Stimulated activated naive CD4-positive, alpha-beta T cell (primary cell): ENCODE results near the gene SLC26A2.
"Not testable (repeated sequence)": the region's sequence is repeated elsewhere in the genome, so short reads cannot be mapped to it uniquely, and the experiment has no call there.

Experiments
- DNase-seq, 6 experiments: peaks; one replicate each; lab custom pipeline; 2025; lab: John Stamatoyannopoulos, UW

SLC26A2 gene

GRCh38 chr5:149937610-149938009, 22.9 kb upstream of the SLC26A2 start:
- no peak for DNase-seq

GRCh38 chr5:149938279-149938678, 22.3 kb upstream of the SLC26A2 start:
- DNase-seq: no peak

- no peak for DNase-seq
Measured at GRCh38 chr5:149938791-149939358, 21.7 kb upstream of the SLC26A2 start.

- no peak for DNase-seq
Measured at GRCh38 chr5:149939546-149939945, 21.0 kb upstream of the SLC26A2 start.

GRCh38 chr5:149940077-149940574, 20.4 kb upstream of the SLC26A2 start:
- no peak for DNase-seq

GRCh38 chr5:149940941-149941644, 19.5 kb upstream of the SLC26A2 start:
- no peak for DNase-seq

GRCh38 chr5:149941795-149942194, 18.8 kb upstream of the SLC26A2 start:
- no peak for DNase-seq

GRCh38 chr5:149942199-149942598, 18.4 kb upstream of the SLC26A2 start:
- no peak for DNase-seq

GRCh38 chr5:149942741-149943169, 17.8 kb upstream of the SLC26A2 start:
- DNase-seq: not testable (repeated sequence)

GRCh38 chr5:149943177-149943949, 17.2 kb upstream of the SLC26A2 start:
- not testable (repeated sequence) for DNase-seq

GRCh38 chr5:149944666-149945065, 15.9 kb upstream of the SLC26A2 start, which contains the start of gene PDE6A:
Gene PDE6A (minus strand): TSS chr5:149944793. CDS start chr5:149944673, 120 bp downstream.
- DNase-seq: no peak

GRCh38 chr5:149946118-149946517, 14.4 kb upstream of the SLC26A2 start:
- no peak for DNase-seq

GRCh38 chr5:149948993-149949392, 11.6 kb upstream of the SLC26A2 start:
- no peak for DNase-seq

- no peak for DNase-seq
Measured at GRCh38 chr5:149951138-149951749, 9.3 kb upstream of the SLC26A2 start.

- no peak for DNase-seq
Measured at GRCh38 chr5:149953436-149954121, 7.0 kb upstream of the SLC26A2 start.

- DNase-seq: no peak
Measured at GRCh38 chr5:149954798-149955197, 5.8 kb upstream of the SLC26A2 start.

GRCh38 chr5:149956685-149957084, 3.9 kb upstream of the SLC26A2 start:
- no peak for DNase-seq

- DNase-seq: no peak
Measured at GRCh38 chr5:149957855-149958254, 2.7 kb upstream of the SLC26A2 start.

GRCh38 chr5:149959406-149960236, 937 bp upstream of the SLC26A2 start:
- peak in 3 of 6 experiments; percentile 17 to 32 (median 24) for DNase-seq

GRCh38 chr5:149961186-149961685, 678 bp downstream of the SLC26A2 start:
- DNase-seq: peak in 1 of 6 experiments; percentile 14
